ENCODE measurements around the gene TIAM1. TPM values are rescaled to one million over a fixed set of nuclear protein-coding genes. Genes with fewer than 3 reads are reported as not detected.

TIAM1 gene
- total RNA-seq, 4 donors from 2014 or later, result 0.66 to 3.5 (median 1.0) TPM

DNA sequence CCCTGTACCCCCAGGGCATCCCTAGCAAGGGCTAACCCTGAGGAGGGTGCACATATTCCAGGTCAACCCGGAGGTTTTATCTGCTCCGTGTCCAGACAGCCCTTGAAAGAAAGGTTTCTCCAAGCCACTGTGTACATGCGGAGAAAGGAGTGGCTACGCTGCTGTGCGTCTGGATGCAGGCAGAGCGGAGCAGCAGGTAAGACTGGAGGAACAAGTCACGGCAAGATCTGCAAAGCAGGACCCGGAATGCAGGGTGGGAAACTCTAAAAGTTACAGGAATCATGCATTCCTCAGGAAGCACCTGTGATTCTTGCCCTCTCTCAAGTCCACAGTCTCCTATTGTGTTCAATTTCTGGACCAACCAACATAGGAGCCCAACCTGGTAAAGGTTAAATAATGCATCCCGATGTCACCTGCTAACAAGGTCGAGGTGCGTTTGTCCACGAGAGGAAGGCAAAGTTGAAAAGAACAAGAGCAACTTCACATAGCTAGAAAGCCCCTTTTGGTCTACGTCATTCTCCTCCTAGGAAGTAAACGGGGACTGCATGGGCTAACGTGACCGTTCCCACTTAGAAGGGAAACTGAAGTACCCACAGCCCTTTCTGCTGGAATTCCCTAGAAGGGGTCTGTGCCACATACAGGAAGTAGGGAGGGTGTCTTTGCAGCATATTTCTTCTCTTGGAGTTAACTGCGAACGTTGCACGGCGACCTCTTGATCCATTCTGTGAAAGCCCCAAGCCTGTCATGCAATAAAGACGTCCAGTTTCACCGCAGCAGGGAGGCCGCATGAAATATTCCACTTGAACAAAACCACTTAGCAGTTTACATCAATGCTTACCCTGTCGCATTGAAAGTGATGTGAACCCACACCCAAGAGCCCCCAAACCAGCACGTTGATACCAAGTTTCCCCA lies 5.8 kb downstream of the TIAM1 start:
- DNase-seq (no peak), ATAC-seq (no peak)
- in situ Hi-C loops (cut with MboI; ENCODE audit: low sequenced_read_pairs in 4 of 4) (no loop called here), intact Hi-C loops (cut with DNase I; ENCODE audit: low total_unique reads) (no loop called here)
- Histone ChIP-seq H3K4me3 (no peak overlapping the region), H3K4me1 (no peaks in the 10 kb centered on the region), H3K36me3 (no peaks in the 10 kb centered on the region), H3K27ac (no peak overlapping the region), H3K9me3 (no peaks in the 10 kb centered on the region), H3K27me3 (peaks cover 0 to 5% (median 0%) of the 10 kb centered on the region in 3 donors)
- TF ChIP-seq, protein P1, sequence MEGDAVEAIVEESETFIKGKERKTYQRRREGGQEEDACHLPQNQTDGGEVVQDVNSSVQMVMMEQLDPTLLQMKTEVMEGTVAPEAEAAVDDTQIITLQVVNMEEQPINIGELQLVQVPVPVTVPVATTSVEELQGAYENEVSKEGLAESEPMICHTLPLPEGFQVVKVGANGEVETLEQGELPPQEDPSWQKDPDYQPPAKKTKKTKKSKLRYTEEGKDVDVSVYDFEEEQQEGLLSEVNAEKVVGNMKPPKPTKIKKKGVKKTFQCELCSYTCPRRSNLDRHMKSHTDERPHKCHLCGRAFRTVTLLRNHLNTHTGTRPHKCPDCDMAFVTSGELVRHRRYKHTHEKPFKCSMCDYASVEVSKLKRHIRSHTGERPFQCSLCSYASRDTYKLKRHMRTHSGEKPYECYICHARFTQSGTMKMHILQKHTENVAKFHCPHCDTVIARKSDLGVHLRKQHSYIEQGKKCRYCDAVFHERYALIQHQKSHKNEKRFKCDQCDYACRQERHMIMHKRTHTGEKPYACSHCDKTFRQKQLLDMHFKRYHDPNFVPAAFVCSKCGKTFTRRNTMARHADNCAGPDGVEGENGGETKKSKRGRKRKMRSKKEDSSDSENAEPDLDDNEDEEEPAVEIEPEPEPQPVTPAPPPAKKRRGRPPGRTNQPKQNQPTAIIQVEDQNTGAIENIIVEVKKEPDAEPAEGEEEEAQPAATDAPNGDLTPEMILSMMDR (IDR thresholded peaks at IDR 0.05 in 4 of 5, conservative IDR thresholded peaks at IDR 0.05 in 1 of 5), result no peak
- no peak for TF ChIP-seq POLR2A (IDR thresholded peaks at IDR 0.05)

DNA sequence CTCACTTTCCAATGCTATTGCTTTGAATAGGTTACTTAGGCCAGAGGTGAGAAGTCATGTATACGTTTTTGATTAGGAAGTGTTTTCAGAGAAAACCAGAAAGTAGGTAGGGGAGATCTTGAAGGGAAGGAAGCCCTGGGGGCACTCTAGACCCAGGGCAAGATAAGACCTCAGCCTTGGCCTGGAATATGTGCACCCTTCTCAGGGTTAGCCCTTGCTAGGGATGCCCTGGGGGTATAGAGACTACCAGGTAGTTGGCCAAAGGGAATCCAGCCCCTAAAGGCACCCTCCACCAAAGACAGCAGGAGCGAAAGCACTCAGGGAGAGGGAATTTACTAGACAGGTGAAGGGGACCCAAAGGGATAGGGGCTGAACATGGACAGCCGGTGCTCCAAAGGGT lies 7.0 kb downstream of the TIAM1 start:
- H3K4me3 ChIP-seq, result no peak overlapping the region
- intact Hi-C loops (cut with DNase I; ENCODE audit: low total_unique reads) (no loop called here), in situ Hi-C loops (cut with MboI; ENCODE audit: low sequenced_read_pairs in 4 of 4) (no loop called here)
- peaks cover 0 to 3% (median 0%) of the 10 kb centered on the region in 3 donors for H3K27me3 ChIP-seq
- TF ChIP-seq POLR2A (IDR thresholded peaks at IDR 0.05), result no peak
- TF ChIP-seq, protein P1 (IDR thresholded peaks at IDR 0.05 in 4 of 5, conservative IDR thresholded peaks at IDR 0.05 in 1 of 5), result no peak
- H3K27ac ChIP-seq, result no peak overlapping the region
- no peaks in the 10 kb centered on the region for H3K4me1 ChIP-seq
- H3K36me3 ChIP-seq, result no peaks in the 10 kb centered on the region
- DNase-seq (no peak), ATAC-seq (no peak)
- H3K9me3 ChIP-seq, result no peaks in the 10 kb centered on the region

DNA sequence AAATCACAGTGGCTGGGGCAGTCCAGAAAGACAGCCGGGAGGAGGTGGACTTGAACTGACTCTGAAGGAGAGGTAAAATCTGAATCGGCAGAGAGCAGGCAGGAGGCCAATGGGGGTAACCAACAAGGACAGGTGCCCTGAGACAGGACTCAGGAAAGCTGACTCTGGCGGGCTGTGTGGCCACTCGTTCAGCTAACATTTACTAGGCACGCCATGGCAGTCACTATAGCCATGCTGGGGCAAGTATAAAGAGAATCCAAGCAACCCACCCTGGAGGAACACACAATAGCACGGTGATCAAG lies 7.4 kb downstream of the TIAM1 start:
- Histone ChIP-seq H3K27ac (no peak overlapping the region), H3K9me3 (no peaks in the 10 kb centered on the region), H3K4me1 (no peaks in the 10 kb centered on the region), H3K27me3 (peaks cover 0 to 3% (median 0%) of the 10 kb centered on the region in 3 donors), H3K36me3 (no peaks in the 10 kb centered on the region), H3K4me3 (no peak overlapping the region)
- in situ Hi-C loops (cut with MboI; ENCODE audit: low sequenced_read_pairs in 4 of 4) (no loop called here), intact Hi-C loops (cut with DNase I; ENCODE audit: low total_unique reads) (no loop called here)
- TF ChIP-seq, protein P1 (IDR thresholded peaks at IDR 0.05 in 4 of 5, conservative IDR thresholded peaks at IDR 0.05 in 1 of 5), result no peak
- TF ChIP-seq POLR2A (IDR thresholded peaks at IDR 0.05), result no peak
- DNase-seq (no peak), ATAC-seq (no peak)

DNA sequence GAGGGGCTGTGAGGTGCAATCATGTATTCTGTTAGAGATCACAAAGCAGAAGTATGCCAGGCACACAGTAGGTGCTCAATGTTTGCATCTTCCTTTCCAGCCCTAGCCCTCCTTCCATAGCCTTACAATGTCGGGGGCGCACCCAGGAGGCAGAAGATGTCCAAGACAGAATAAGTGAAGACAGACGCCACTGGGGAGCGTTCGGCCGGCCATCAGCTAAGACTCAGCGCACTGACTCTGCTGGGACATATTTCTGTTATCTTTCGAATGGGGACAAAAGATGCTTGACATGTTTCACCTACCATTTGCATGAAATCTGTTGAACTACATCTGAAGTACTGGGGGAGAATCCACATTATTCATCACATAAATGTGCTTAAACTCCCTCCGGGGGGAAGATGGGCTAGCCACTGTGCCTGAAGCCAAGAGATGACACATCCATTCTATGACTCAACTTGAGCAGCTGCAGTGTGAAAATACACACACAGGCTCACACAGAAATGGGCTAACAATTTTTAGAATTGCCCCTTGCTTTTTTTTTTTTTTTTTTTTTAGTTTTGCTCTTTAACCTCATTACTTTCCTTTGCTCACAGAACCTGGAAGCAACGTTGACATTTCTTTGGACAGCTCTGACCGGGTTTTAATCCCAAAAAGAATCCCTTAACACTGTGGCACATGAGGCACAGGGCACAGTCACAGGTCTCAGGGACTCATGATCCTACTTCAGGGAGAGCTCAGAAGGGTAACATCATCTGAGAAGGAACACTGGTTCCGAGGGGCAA lies 7.9 kb downstream of the TIAM1 start:
- Histone ChIP-seq H3K4me1 (no peaks in the 10 kb centered on the region), H3K27me3 (no peaks in the 10 kb centered on the region), H3K4me3 (no peak overlapping the region), H3K27ac (no peak overlapping the region), H3K36me3 (no peaks in the 10 kb centered on the region), H3K9me3 (no peaks in the 10 kb centered on the region)
- peak in 1 of 2 donors; percentile 30 for DNase-seq
- TF ChIP-seq, protein P1 (IDR thresholded peaks at IDR 0.05 in 4 of 5, conservative IDR thresholded peaks at IDR 0.05 in 1 of 5), result no peak
- no peak for TF ChIP-seq POLR2A (IDR thresholded peaks at IDR 0.05)
- intact Hi-C loops (cut with DNase I; ENCODE audit: low total_unique reads) (no loop called here), in situ Hi-C loops (cut with MboI; ENCODE audit: low sequenced_read_pairs in 4 of 4) (no loop called here)
- peak in 1 of 2 donors; percentile 55 for ATAC-seq

Data from gastrocnemius medialis (tissue), 4 donors.